Measurements from ENCODE around the gene LYAR. TPM values are rescaled to one million over a fixed set of nuclear protein-coding genes. Genes with fewer than 3 reads are reported as not detected.

The LYAR gene
- polyA plus RNA-seq, 3 donors, result 18.8 to 19.3 (median 19.1) TPM

DNA sequence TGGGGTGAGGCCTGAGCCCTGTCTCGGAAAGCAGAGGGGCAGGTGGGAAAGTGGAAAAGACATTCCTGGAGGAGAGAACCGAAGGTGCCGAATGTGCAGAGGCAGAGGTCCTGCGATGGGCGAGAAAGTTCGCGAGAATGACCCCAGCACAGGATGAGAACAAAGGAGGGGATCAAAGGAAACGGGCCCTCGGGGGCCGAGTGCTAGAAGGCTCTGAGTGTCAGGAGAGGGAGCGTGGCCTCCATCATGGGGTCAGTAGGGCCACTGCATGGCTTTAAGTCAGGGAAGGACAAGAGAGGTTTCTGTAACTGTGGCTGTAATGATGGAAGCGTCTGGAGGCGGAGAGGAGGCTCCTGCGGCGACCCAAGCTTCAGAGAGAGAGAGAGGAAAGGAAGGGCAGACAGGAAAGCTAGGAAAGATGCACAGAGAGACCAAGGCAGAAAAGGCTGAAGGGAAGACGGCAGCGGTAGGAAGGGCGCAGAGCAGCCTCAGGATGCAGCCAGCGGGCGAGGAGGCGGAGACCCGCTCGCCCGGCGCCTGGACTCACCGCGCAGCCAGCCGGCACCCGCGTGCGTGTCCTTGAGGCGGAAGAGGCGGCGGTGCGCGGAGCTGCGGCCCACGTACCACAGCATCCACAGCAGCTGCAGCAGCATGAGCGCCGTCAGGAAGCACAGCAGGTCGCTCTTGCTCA is 63.9 kb downstream of the LYAR start:
- DNase-seq (ENCODE audit: low read depth in 3 of 3, low spot score in 2 of 3), result no peak

Other genes with a start within 250 kb of the LYAR start
- gene OTOP1, start 63.2 kb downstream of the LYAR start, polyA plus RNA-seq (ENCODE audit: insufficient read length in 3 of 3), result under 1 TPM in 1 of 3 donors, not detected in 2; 0.10 TPM
- 10 to 100 TPM; 46.1 to 60.4 (median 47.4) TPM for gene TMEM128, start 41.9 kb downstream of the LYAR start, polyA plus RNA-seq (ENCODE audit: insufficient read length in 3 of 3)
- 10 to 100 TPM in 1 of 3 donors, 1 to 10 TPM in 2; 9.1 to 10.2 (median 10.0) TPM for gene ZBTB49, start 97 bp upstream of the LYAR start, polyA plus RNA-seq (ENCODE audit: insufficient read length in 3 of 3)
- gene NSG1, start 96.9 kb upstream of the LYAR start, polyA plus RNA-seq (ENCODE audit: insufficient read length in 3 of 3), result 1 to 10 TPM; 4.0 to 5.1 (median 4.5) TPM

Data from right renal cortex interstitium (tissue), 3 donors.